GM20431 (cell line): ENCODE data around the gene CSDE1.

Experiments
- in situ Hi-C: fragments of 300-500 bp; cut with MseI, MboI; formaldehyde crosslinking; loops from one replicate; pipeline ENCODE4 v1.15.0; 2020; ENCODE audit warnings: low sequenced_read_pairs; ENCODE audit not compliant: unreplicated experiment

The CSDE1 gene

DNA sequence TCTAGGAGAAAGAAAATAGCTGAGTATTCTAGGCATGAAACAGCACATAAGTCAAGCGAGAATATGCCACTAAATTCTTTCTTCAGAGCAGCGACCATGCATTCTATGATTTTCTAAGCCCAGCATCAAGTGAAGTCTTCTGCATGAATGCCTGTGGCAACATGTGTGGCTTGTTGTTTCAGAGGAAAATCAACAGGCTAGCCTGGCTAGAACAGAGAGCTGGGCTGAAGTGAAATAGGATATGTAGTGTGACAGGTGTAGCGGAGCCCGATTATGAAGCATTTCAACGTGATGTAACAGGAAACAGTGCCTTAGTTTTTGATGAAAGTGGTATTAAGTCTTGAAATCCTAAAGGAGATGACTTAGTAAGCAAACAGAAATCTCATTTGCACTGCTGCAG, 7.0 kb downstream of the CSDE1 start:
- in situ Hi-C loops: no loop called here

DNA sequence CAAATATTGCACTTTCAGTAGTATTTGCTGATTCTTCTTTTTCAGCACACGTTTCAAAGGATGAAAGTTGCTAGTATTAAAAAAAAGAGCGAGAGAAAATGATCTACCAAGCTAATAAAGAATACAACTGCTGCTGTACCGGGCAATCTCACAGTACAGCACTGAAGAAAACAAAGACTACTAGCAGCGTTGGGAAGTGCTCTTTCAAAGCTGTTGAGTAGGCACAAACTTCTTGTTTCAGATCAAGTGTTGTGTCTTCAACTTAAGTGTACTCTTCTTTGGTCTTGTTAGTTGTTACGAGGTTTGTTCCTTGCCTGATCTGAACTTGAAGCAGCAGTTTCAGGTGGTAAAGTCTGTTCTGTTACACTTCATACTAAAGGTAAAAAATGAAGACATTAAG, 7.9 kb downstream of the CSDE1 start:
- in situ Hi-C loops: no loop called here

DNA sequence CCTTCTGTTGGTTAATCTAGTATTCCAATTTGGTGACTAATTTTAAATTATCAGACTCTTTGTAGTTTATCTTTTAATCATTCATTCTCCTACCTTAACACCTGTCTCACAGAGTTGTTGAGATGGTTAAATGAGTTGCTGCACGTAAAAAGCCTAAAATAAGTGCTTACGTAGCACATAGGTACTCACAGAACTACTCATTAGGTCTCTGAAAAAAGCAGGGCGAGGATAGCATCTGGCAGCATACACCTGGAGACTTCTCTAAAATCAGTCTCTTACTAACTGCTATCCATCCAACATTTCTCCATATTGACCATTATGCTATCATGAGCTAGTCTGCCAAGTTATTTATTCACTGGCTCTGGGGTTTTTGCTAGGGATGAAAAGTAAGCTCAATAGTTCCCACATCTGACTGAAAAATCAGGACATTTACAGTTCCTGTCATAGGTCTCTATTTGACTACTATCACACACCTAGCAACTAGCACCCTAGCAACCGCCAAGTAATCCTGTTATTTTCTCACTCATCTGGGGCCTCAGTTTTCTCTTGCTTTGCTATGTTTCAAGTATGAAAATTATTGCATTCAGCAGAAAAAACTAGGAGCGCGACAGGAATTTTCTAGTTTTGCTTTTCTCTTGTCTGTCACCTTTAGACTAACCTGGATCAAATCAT, 11.2 kb downstream of the CSDE1 start:
- in situ Hi-C loops: no loop called here

DNA sequence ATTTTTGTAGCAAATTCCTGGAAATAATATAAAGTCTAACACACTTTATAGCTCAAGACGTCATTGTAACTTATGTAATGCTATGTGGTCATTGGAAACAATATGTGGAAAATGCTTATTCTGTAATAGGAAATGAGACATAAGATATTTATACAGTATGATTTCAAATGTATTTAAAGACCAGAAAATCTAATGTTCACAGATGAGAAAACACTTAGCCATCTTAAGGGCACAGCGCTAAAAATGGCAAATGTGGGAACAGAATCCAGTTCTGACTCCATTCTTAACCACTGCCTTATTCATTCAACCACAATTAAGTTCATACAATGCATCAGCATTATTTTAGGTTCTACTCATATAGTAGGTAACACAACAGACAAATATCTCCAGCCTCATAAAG, 12.5 kb downstream of the CSDE1 start:
- in situ Hi-C loops: no loop called here

GRCh38 chr1:114741963-114742746, 15.6 kb downstream of the CSDE1 start:
- in situ Hi-C loops: no loop called here

GRCh38 chr1:114740331-114740730, 17.5 kb downstream of the CSDE1 start:
- in situ Hi-C loops: no loop called here

DNA sequence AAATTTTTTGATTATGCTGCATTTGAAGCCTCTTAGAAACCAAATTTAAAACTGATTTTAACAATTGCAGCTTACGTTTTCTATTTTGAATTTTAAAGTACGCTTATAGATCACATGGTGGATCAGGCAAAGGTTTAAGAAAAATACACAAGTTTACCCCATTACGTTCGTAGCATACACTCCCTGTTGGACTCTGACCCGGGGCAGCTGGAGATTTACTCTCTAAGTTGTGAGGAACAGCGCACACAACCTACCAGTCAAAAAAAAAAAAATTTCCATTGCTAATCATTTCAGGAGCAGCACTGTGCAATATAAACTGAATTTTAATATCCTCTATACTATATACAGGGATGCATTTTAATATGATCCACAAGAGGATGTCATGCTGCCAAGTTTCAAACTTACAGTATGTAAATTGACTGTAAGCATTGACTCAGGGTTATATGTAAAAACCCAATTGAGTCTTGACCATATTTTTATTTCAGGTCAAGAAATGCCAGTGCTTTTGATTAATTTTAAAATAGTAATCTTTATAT, 20.4 kb downstream of the CSDE1 start:
- in situ Hi-C loops: no loop called here

DNA sequence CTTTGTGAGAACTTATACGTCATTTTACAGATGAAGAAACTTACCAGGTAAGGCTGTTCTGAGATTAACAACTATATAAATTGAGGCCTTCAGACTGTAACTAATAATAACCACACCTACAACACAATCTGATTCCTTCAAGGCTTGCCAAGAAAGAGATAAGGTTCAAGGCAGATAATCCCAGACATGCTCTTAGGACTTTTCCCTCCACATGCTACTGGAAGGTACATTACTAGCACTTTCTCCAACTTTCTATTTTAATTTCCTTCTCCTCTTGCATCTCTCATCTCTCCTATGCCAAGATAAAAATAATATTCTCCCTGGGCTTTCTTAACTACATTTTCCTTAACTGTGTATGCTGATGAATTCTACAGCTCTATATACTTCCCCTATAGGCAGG, 22.3 kb downstream of the CSDE1 start:
- in situ Hi-C loops: no loop called here

DNA sequence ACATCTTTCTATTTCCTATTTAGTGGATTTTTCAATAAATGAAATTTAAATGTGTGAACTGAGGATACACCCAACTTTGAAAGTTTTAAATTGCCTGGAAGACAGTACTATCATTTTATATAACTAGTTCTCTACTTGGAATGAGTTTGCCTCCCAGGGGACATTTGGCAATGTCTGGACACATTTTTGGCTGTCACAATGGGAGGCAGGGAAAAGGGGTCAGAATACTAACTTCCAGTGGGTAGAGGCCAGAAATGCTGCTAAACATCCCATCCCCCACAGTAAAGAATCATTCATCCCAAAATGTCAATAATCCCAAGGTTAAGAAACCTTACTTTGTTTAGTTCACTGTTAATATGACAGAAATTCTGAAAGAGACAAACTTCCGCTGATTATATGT, 28.0 kb downstream of the CSDE1 start:
- in situ Hi-C loops: no loop called here

- in situ Hi-C loops: no loop called here
Observed at GRCh38 chr1:114728553-114728952, 29.2 kb downstream of the CSDE1 start.

- in situ Hi-C loops: no loop called here
Observed at GRCh38 chr1:114725230-114725629, 32.6 kb downstream of the CSDE1 start.

- in situ Hi-C loops: no loop called here
Observed at GRCh38 chr1:114723915-114724314, 33.9 kb downstream of the CSDE1 start.

DNA sequence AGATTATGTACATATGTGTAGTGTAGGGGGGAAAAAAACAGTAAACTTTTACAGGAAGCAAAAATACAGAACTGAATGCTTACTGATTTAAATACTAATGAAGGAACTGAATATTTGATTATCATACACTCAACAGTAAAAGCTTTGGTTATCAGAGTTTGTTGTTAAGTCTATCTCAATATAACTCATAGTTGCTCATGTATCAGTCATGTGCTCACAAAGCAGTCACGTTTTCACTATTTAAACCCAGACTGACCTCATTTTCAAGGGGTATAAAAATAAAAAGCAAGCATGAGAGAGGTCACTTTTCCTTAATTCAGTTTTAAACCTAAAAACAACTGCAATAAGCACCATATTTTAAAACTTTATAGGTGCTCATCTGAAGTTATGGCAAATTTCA, 34.3 kb downstream of the CSDE1 start:
- in situ Hi-C loops: no loop called here

DNA sequence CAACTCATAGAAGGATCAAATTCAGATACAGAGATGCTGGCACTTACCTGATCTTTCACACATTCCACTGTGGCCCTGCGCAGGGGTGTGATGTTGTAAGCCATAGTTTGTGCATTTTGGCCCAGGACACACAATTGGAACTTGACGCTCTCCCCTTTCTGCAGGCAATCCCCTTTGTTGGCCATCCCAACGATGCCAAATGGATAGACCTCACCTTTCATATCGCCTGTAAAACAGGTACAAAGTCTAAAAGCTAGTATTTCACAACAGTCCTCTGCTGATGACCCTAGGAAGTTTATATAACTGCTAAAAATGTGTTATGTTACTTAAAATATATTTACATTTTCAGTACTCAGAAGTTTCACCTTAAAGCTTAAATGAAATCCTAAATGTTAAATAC, 37.3 kb downstream of the CSDE1 start:
- in situ Hi-C loops: no loop called here

GRCh38 chr1:114719424-114719787, 38.4 kb downstream of the CSDE1 start:
- in situ Hi-C loops: no loop called here

- in situ Hi-C loops: no loop called here
Observed at GRCh38 chr1:114718661-114719423, 38.9 kb downstream of the CSDE1 start.

- in situ Hi-C loops: no loop called here
Observed at GRCh38 chr1:114716304-114717170, 41.2 kb downstream of the CSDE1 start, which contains the start of gene NRAS. Gene NRAS (minus strand): TSS chr1:114716771. CDS start chr1:114716160, 611 bp downstream.

DNA sequence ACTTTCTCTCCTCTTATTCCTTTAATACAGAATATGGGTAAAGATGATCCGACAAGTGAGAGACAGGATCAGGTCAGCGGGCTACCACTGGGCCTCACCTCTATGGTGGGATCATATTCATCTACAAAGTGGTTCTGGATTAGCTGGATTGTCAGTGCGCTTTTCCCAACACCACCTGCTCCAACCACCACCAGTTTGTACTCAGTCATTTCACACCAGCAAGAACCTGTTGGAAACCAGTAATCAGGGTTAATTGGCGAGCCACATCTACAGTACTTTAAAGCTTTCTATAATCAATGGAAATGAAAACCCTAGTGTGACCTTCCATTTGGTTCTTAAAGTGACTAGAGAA, 41.9 kb downstream of the CSDE1 start:
- in situ Hi-C loops: no loop called here

DNA sequence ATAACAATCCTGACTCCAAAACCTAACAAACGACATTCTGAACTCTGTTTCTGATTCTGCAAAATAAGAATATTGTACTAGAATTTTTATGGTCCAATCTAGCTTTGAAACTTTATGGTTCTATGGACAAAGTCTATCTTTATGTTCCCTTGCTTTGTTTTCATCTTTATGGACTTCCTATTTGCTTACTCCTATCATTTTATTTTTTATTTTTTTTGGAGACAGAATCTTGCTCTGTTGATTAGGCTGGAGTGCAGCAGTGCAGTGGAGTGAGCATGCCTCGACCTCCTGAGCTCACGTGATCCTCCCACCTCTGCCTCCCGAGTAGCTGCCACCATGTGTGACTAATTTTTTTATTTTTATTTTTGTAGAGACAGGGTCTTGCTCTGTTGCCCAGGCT, 44.8 kb downstream of the CSDE1 start:
- in situ Hi-C loops: no loop called here

GRCh38 chr1:114710360-114710759, 47.4 kb downstream of the CSDE1 start:
- in situ Hi-C loops: no loop called here
